Measurements from ENCODE around the gene CHD1L.

- TF ChIP-seq CTCF (IDR thresholded peaks at IDR 0.05) (no peak), EZH2 (IDR thresholded peaks at IDR 0.05) (no peak)
These were observed 98.8 kb downstream of the CHD1L start for GRCh38 chr1:147341246-147341645.
